ENCODE data around the gene SETD4.

DNA sequence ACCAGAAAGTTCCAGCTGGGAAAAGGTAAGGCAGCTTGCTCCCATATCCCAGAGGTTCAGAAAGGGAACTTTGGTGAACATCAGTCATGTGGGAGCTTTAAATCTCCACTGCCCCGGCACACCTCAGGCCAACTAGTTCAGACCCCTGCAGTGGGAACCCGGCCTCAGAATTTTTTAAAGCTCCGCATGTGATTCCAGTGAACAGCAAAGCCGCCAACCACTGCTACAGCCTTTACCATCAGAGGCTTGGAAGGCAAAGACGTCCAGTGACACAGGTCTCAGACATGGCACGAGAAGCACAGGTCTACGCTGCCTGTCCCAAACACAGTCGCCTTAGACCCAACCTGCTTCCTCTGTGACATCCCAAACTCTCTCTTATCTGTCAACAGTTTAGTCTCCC lies 31.0 kb downstream of the SETD4 start:
- TF ChIP-seq, protein P1, sequence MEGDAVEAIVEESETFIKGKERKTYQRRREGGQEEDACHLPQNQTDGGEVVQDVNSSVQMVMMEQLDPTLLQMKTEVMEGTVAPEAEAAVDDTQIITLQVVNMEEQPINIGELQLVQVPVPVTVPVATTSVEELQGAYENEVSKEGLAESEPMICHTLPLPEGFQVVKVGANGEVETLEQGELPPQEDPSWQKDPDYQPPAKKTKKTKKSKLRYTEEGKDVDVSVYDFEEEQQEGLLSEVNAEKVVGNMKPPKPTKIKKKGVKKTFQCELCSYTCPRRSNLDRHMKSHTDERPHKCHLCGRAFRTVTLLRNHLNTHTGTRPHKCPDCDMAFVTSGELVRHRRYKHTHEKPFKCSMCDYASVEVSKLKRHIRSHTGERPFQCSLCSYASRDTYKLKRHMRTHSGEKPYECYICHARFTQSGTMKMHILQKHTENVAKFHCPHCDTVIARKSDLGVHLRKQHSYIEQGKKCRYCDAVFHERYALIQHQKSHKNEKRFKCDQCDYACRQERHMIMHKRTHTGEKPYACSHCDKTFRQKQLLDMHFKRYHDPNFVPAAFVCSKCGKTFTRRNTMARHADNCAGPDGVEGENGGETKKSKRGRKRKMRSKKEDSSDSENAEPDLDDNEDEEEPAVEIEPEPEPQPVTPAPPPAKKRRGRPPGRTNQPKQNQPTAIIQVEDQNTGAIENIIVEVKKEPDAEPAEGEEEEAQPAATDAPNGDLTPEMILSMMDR (IDR thresholded peaks at IDR 0.05; ENCODE audit: low read length), result no peak
- TF ChIP-seq EZH2 (IDR thresholded peaks at IDR 0.05; ENCODE audit: borderline replicate concordance, low read length), result no peak

All from OCI-LY1 (cell line).